IMR-90 (cell line): ENCODE results near the gene CEMIP2. TPM values are rescaled to one million over a fixed set of nuclear protein-coding genes. Genes with fewer than 3 reads are reported as not detected.

Experiments
- ATAC-seq: fragments of 200-7000 bp; cut with Tn5 transposase; 2 replicates; pipeline ENCODE4 v1.9.1; 2020; ENCODE audit warnings: low read depth, mild to moderate bottlenecking, moderate library complexity
- BruUV-seq: library from RNA; stranded (reverse); fragments of 400-500 nt; replicated peaks from 2 replicates; lab custom pipeline; 2021; lab: Mats Ljungman, UMichigan
- CTCF ChIA-PET: fragments of 300-600 bp; formaldehyde crosslinking; extraction: SDS; loops from one replicate; lab custom pipeline; 2021; ENCODE audit warnings: antibody characterized with exemption; lab: Yijun Ruan, JAX
- POLR2A ChIA-PET: fragments of 300-600 bp; sonication (Branson Sonifier 250); formaldehyde crosslinking; loops from one replicate; lab custom pipeline; 2022; ENCODE audit warnings: antibody characterized with exemption; ENCODE audit not compliant: unreplicated experiment; lab: Charles Lee
- DNase-seq: peaks from one replicate; pipeline ENCODE4 v3.0.0; 2013
- H2AFZ ChIP-seq: replicated peaks from 2 replicates; pipeline ENCODE3; 2013; ENCODE audit warnings: low read length, mild to moderate bottlenecking; ENCODE audit not compliant: poor library complexity
- H2AK5ac ChIP-seq: 2 replicates; pipeline ENCODE4 v1.6.1; 2013; ENCODE audit warnings: low read depth, low read length, inconsistent platforms
- H2AK9ac ChIP-seq: replicated peaks from 2 replicates; pipeline ENCODE3; 2013; ENCODE audit warnings: mild to moderate bottlenecking, low read depth, low read length, moderate library complexity; ENCODE audit not compliant: poor library complexity
- H2BK120ac ChIP-seq: 2 replicates; pipeline ENCODE4 v1.6.1; 2013; ENCODE audit warnings: low read depth, low read length, inconsistent platforms
- H2BK15ac ChIP-seq: 3 replicates; pipeline ENCODE4 v1.6.1; 2013; ENCODE audit warnings: low read depth, low read length, inconsistent platforms
- H2BK20ac ChIP-seq: 2 replicates; pipeline ENCODE4 v1.6.1; 2013; ENCODE audit warnings: low read depth, mild to moderate bottlenecking, inconsistent platforms, low read length, moderate library complexity
- H2BK5ac ChIP-seq: 2 replicates; pipeline ENCODE4 v1.6.1; 2013; ENCODE audit warnings: mild to moderate bottlenecking, low read depth, low read length, inconsistent platforms; ENCODE audit not compliant: poor library complexity, severe bottlenecking
- H3K14ac ChIP-seq: replicated peaks from 2 replicates; pipeline ENCODE4 v1.6.1; 2013; ENCODE audit warnings: low read depth, low read length, inconsistent platforms
- H3K18ac ChIP-seq: 2 replicates; pipeline ENCODE4 v1.6.1; 2013; ENCODE audit warnings: low read depth, low read length, control low read depth
- H3K23ac ChIP-seq: 2 replicates; pipeline ENCODE4 v1.6.1; 2013; ENCODE audit warnings: low read depth, low read length, inconsistent platforms
- H3K27ac ChIP-seq: 2 replicates; pipeline ENCODE4 v1.5.1; 2013; ENCODE audit warnings: mild to moderate bottlenecking, control low read depth, low read length; ENCODE audit not compliant: insufficient read depth
- H3K27me3 ChIP-seq: 2 replicates; pipeline ENCODE4 v1.6.1; 2013; ENCODE audit warnings: low read length; ENCODE audit not compliant: control insufficient read depth, insufficient read depth
- H3K36me3 ChIP-seq: 2 replicates; pipeline ENCODE4 v1.6.1; 2013; ENCODE audit warnings: low read length, mixed read lengths; ENCODE audit not compliant: control insufficient read depth, insufficient read depth
- H3K4ac ChIP-seq: 2 replicates; pipeline ENCODE4 v1.6.1; 2013; ENCODE audit warnings: low read depth, low read length, inconsistent platforms
- H3K4me1 ChIP-seq: 2 replicates; pipeline ENCODE4 v1.6.1; 2013; ENCODE audit warnings: low read length, mixed read lengths; ENCODE audit not compliant: control insufficient read depth, insufficient read depth
- H3K4me2 ChIP-seq: 2 replicates; pipeline ENCODE4 v1.6.1; 2013; ENCODE audit warnings: low read depth, mild to moderate bottlenecking, control low read depth, low read length, moderate library complexity
- H3K4me3 ChIP-seq: 2 replicates; pipeline ENCODE4 v1.5.1; 2013; ENCODE audit warnings: low read depth, mild to moderate bottlenecking, control low read depth, low read length, moderate library complexity; ENCODE audit not compliant: insufficient read depth
- H3K56ac ChIP-seq: 2 replicates; pipeline ENCODE4 v1.6.1; 2013; ENCODE audit warnings: low read length, inconsistent platforms; ENCODE audit not compliant: insufficient read depth; ENCODE audit errors: extremely low read depth
- H3K79me1 ChIP-seq, 2 experiments: 2 replicates each; pipeline ENCODE4 v1.6.1; 2013; ENCODE audit warnings: low read length in 2 of 2, inconsistent platforms in 1 of 2, low read depth in 1 of 2
- H3K9ac ChIP-seq: 2 replicates; pipeline ENCODE4 v1.6.1; 2013; ENCODE audit warnings: low read depth, low read length, control low read depth
- H3K9me1 ChIP-seq: 2 replicates; pipeline ENCODE4 v1.6.1; 2013; ENCODE audit warnings: low read length, inconsistent platforms; ENCODE audit not compliant: insufficient read depth
- H3K9me3 ChIP-seq: 2 replicates; pipeline ENCODE4 v1.6.1; 2013; ENCODE audit warnings: low read length; ENCODE audit not compliant: control insufficient read depth, insufficient read depth
- H4K20me1 ChIP-seq: 2 replicates; pipeline ENCODE4 v1.6.1; 2013; ENCODE audit warnings: low read length, inconsistent platforms; ENCODE audit not compliant: insufficient read depth
- H4K5ac ChIP-seq: 2 replicates; pipeline ENCODE4 v1.6.1; 2013; ENCODE audit warnings: mild to moderate bottlenecking, low read depth, low read length, control low read depth
- H4K8ac ChIP-seq, 2 experiments: 2 replicates each; pipeline ENCODE4 v1.6.1; 2013; ENCODE audit warnings: low read depth in 2 of 2, low read length in 2 of 2, control low read depth in 1 of 2, inconsistent platforms in 1 of 2
- H4K91ac ChIP-seq: 2 replicates; pipeline ENCODE4 v1.6.1; 2013; ENCODE audit warnings: low read depth, low read length, inconsistent platforms; ENCODE audit not compliant: insufficient read depth
- CEBPB ChIP-seq: IDR thresholded peaks from 2 replicates; pipeline ENCODE4 v1.6.1; 2012; ENCODE audit warnings: low read depth, low read length, improper control_type of control experiment
- CHD1 ChIP-seq: IDR thresholded peaks from 2 replicates; pipeline ENCODE4 v1.6.1; 2012; ENCODE audit warnings: low read depth, low read length, improper control_type of control experiment
- FOS ChIP-seq: fragments of 150-350 bp; IDR thresholded peaks from 2 replicates; pipeline ENCODE4 v1.6.1; 2016; ENCODE audit warnings: low read depth, low read length
- MAFK ChIP-seq: IDR thresholded peaks from 2 replicates; pipeline ENCODE4 v1.6.1; 2012; ENCODE audit warnings: low read depth, low read length, improper control_type of control experiment
- MXI1 ChIP-seq: IDR thresholded peaks from 2 replicates; pipeline ENCODE4 v1.6.1; 2012; ENCODE audit warnings: low read depth, mild to moderate bottlenecking, low read length, moderate library complexity, borderline replicate concordance
- NFE2L2 ChIP-seq: fragments of 150-350 bp; IDR thresholded peaks from 2 replicates; pipeline ENCODE4 v1.6.1; 2016; ENCODE audit warnings: low read depth, mild to moderate bottlenecking, low read length
- POLR2A ChIP-seq: IDR thresholded peaks from 2 replicates; pipeline ENCODE4 v1.6.1; 2012; ENCODE audit warnings: mild to moderate bottlenecking, low read depth, low read length
- RAD21 ChIP-seq: IDR thresholded peaks from 2 replicates; pipeline ENCODE4 v1.6.1; 2012; ENCODE audit warnings: low read length, improper control_type of control experiment
- RCOR1 ChIP-seq: IDR thresholded peaks from 2 replicates; pipeline ENCODE4 v1.6.1; 2012; ENCODE audit warnings: mild to moderate bottlenecking, low read length, improper control_type of control experiment; ENCODE audit not compliant: insufficient replicate concordance
- RFX5 ChIP-seq: IDR thresholded peaks from 2 replicates; pipeline ENCODE4 v1.8.0; 2012; ENCODE audit warnings: low read depth, mild to moderate bottlenecking, low read length, moderate library complexity
- SMC3 ChIP-seq: fragments of 150-350 bp; IDR thresholded peaks from 2 replicates; pipeline ENCODE4 v1.6.1; 2016; ENCODE audit warnings: low read depth, mild to moderate bottlenecking, antibody characterized with exemption, low read length, moderate library complexity
- WGBS, 2 experiments: methylation state at CpG; one replicate each; pipeline versions ENCODE4 v1.1.5 to v1.1.7; 2013; ENCODE audit warnings: missing lambda C conversion rate in 2 of 2; ENCODE audit not compliant: insufficient read length in 1 of 2; ENCODE audit errors: extremely low coverage in 2 of 2; 5-methylcytosine and 5-hydroxymethylcytosine counted together
- dilution Hi-C: fragments of 300-500 bp; cut with HindIII; formaldehyde crosslinking; loops from one replicate; pipeline ENCODE4 v1.14.3; 2018; ENCODE audit warnings: low sequenced_read_pairs; ENCODE audit not compliant: unreplicated experiment
- in situ Hi-C: fragments of 300-500 bp; cut with MboI; formaldehyde crosslinking; loops from 3 replicates; pipeline ENCODE4 v1.14.3; 2019; ENCODE audit warnings: low sequenced_read_pairs, inconsistent platforms, mixed read lengths
- intact Hi-C: fragments of 100-400 bp; cut with micrococcal nuclease; formaldehyde crosslinking; loops from 2 replicates; pipeline ENCODE4 v1.10.0; 2022
- polyA plus RNA-seq, 3 experiments: library from polyadenylated mRNA; depleted of rRNA; stranded (reverse); fragments of >200 nt; gene quantifications; 2 replicates each; pipeline ENCODE4 v1.2.3, GENCODE V29; 2012; ENCODE audit warnings: low replicate concordance in 1 of 3
- total RNA-seq: library from RNA; depleted of rRNA; stranded (reverse); fragments of >200 nt; gene quantifications from 2 replicates; pipeline ENCODE4 v1.2.3, GENCODE V29; 2012
- TF ChIP-seq, protein P1 (sequence below): conservative IDR thresholded peaks from 2 replicates; pipeline ENCODE4 v1.5.1; 2012; ENCODE audit warnings: mild to moderate bottlenecking, low read depth, low read length, improper control_type of control experiment
- TF ChIP-seq, protein P2 (sequence below): fragments of 150-350 bp; IDR thresholded peaks from 2 replicates; pipeline ENCODE4 v1.6.1; 2017; ENCODE audit warnings: mild to moderate bottlenecking, antibody characterized with exemption, low read length, low read depth

Gene CEMIP2
- total and polyA plus RNA-seq, 2 of the 4 experiments (the other 2 are of a cell fraction), result 65.2 to 67.4 TPM

DNA sequence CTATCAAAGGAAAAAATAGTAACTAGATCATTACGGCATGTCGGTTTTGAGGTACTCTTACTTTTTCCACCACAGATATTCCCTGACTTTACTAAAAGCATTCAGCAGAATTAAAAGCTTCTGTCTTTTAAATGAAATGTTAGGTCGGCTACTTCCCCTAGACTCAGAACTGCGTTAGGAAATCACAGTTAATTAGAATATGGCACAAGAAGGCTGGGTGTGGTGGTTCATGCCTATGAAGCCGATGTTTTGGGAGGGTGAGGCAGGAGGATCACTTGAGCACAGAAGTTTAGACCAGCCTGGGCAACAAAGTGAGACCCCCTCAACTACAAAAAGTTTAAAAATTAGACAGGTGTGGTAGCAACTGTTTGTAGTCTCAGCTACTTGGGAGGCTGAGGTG lies 24.4 kb downstream of the CEMIP2 start:
- intact Hi-C loops (no loop called here), dilution Hi-C loops (no loop called here)

More for the DNA sequence above, 24.4 kb downstream of the CEMIP2 start:
- no peak overlapping the region for H3K9ac ChIP-seq
- H2AK9ac ChIP-seq, result no peak overlapping the region
- H3K27ac ChIP-seq, result no peak overlapping the region
- H3K23ac ChIP-seq, result no peak overlapping the region
- H3K4me3 ChIP-seq, result no peak overlapping the region
- H3K36me3 ChIP-seq, result peaks cover 11% of the 10 kb centered on the region
- DNase-seq, result no peak
- no peaks in the 10 kb centered on the region for H3K27me3 ChIP-seq
- no peaks in the 10 kb centered on the region; the same call in 1 of the 2 replicates for H4K20me1 ChIP-seq
- no peak overlapping the region for H2AFZ ChIP-seq
- H3K9me3 ChIP-seq, result no peaks in the 10 kb centered on the region
- TF ChIP-seq MAFK, result no peak
- TF ChIP-seq RFX5, result no peak
- TF ChIP-seq CHD1, result no peak
- no peak for TF ChIP-seq RCOR1
- no peak for TF ChIP-seq POLR2A
- no peak for TF ChIP-seq CEBPB
- no peak for TF ChIP-seq NFE2L2
- no peak for TF ChIP-seq SMC3
- no peak for TF ChIP-seq MXI1
- TF ChIP-seq RAD21, result no peak
- TF ChIP-seq, protein P1, sequence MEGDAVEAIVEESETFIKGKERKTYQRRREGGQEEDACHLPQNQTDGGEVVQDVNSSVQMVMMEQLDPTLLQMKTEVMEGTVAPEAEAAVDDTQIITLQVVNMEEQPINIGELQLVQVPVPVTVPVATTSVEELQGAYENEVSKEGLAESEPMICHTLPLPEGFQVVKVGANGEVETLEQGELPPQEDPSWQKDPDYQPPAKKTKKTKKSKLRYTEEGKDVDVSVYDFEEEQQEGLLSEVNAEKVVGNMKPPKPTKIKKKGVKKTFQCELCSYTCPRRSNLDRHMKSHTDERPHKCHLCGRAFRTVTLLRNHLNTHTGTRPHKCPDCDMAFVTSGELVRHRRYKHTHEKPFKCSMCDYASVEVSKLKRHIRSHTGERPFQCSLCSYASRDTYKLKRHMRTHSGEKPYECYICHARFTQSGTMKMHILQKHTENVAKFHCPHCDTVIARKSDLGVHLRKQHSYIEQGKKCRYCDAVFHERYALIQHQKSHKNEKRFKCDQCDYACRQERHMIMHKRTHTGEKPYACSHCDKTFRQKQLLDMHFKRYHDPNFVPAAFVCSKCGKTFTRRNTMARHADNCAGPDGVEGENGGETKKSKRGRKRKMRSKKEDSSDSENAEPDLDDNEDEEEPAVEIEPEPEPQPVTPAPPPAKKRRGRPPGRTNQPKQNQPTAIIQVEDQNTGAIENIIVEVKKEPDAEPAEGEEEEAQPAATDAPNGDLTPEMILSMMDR, result no peak
- TF ChIP-seq FOS, result no peak
- TF ChIP-seq, protein P2, sequence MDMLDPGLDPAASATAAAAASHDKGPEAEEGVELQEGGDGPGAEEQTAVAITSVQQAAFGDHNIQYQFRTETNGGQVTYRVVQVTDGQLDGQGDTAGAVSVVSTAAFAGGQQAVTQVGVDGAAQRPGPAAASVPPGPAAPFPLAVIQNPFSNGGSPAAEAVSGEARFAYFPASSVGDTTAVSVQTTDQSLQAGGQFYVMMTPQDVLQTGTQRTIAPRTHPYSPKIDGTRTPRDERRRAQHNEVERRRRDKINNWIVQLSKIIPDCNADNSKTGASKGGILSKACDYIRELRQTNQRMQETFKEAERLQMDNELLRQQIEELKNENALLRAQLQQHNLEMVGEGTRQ, result no peak
- H3K4ac ChIP-seq, result no peak overlapping the region
- H2BK5ac ChIP-seq, result no peak overlapping the region
- H2AK5ac ChIP-seq, result no peak overlapping the region
- no peak overlapping the region for H3K18ac ChIP-seq
- H3K79me1 ChIP-seq, result peaks cover 5 to 51% of the 10 kb centered on the region in 2 experiments; a peak in 2 of 4 replicates
- H2BK15ac ChIP-seq, result no peak overlapping the region
- no peak overlapping the region for H3K4me2 ChIP-seq
- no peak overlapping the region for H3K56ac ChIP-seq
- no peak overlapping the region for H4K8ac ChIP-seq
- H3K9me1 ChIP-seq, result peaks cover 3% of the 10 kb centered on the region; the same call in 1 of the 2 replicates
- ChIA-PET CTCF (no interaction called here), POLR2A (interaction anchor here (0.6 kb wide), 1 partner anchor 58 kb away, joined by 4 read pairs; no protein-coding TSS in a partner anchor)
- no peak overlapping the region for H2BK20ac ChIP-seq
- H3K4me1 ChIP-seq, result peaks cover 11% of the 10 kb centered on the region
- WGBS, 2 experiments, result no CpG with 5 or more reads among the region's 5 CpGs
- in situ Hi-C loops, result loop anchor here (25.0 kb wide), 3 partner anchors 818 to 1457 kb away; no protein-coding TSS in a partner anchor
- H4K91ac ChIP-seq, result no peak overlapping the region
- no peak overlapping the region for H4K5ac ChIP-seq
- no peak overlapping the region for H2BK120ac ChIP-seq
- no TSS peak for BruUV-seq
- no peak overlapping the region for H3K14ac ChIP-seq
- ATAC-seq, result no peak
